GM18520 (cell line): Measurements from ENCODE around the gene CUEDC1.

Experiments used
- ATAC-seq: cut with Tn5 transposase; IDR thresholded peaks from one replicate; pipeline ENCODE4 v1.9.1; 2021; ENCODE audit not compliant: unreplicated experiment

Gene CUEDC1

DNA sequence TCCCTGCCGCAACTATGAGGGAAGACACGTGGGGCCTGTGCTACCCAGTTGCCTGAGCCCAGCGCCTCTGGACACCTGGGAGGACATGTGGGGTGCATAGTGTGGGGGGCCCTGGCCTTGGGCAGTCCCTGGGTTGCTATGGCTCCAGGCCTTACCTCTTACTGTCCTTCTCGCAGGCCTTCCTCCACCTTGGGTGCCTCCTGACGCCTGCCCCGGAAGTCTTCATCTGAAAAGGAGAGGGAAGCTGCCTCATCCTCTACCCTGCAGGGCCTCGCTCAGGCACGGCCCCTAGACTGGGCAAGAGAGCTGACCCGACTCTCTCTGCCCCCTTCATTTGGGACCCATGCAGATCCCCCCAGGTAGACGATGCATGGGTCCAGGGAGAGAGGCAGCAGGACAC lies 88.9 kb downstream of the CUEDC1 start:
- no peak for ATAC-seq

DNA sequence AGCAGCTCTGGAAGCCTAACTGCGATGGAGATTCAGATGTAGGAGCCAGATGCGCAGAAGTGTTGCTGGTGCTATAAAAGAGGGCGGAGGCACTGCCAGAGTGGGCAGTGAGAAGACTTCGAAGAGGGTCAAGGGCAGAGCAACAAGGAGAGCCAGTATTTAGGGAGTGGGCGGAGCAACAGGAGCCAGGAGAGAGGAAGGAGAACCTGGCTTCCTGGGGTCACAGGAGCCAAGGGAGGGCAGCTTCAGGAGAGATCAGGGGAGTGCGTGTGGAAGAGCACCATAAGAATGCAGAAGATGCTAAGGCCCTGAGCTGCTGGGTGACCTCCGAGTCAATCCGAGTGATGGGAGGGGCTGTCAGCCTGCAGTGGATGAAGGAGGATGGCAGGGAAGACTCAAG lies 90.9 kb downstream of the CUEDC1 start:
- ATAC-seq = no peak

- ATAC-seq = no peak
These were observed 92.2 kb downstream of the CUEDC1 start for GRCh38 chr17:57862694-57863667.

DNA sequence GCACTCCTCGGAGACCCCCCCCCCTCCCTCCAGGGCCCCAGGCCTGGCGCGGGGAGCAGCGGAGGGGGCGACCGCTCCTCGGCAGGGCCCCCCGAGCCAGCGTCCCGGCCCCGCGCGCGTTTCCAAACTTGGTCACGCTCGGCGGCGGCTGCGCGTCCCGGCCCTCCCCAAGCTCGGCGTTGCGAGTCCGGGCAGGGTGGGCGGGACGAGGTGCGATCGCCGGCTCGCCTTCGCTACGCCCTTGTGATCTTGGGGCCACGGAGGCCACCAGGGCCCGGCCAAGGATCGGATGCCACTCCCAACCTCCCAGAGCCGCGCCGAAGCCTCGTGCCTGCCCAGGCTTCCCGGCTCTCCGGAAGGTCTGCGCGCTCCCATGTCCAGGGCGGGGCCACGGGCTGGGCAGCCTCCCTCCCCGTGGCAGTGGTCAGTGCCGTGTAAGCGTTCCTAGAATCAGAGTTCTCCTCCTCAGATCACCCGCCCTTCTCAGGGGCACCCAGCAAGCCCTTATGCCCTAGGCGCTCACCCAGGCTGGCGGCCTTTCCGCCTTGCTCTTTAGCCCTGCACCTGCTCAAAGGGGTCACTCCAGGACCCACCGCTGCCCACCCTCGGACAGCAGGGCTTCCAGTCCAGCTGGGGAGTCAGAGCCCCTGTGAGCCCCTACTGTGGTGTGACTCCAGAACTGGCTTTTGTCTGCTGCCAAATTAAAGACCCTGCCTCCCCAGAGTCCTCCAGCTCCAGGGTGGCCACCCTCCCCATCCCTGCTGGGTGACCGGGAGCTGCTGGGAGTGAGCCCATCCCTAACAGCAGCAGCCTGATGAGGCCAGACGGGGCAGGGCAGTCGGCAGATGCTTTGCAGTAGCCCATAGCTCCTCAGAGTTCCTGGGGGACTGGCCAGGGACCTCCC lies 93.2 kb downstream of the CUEDC1 start:
- no peak for ATAC-seq

DNA sequence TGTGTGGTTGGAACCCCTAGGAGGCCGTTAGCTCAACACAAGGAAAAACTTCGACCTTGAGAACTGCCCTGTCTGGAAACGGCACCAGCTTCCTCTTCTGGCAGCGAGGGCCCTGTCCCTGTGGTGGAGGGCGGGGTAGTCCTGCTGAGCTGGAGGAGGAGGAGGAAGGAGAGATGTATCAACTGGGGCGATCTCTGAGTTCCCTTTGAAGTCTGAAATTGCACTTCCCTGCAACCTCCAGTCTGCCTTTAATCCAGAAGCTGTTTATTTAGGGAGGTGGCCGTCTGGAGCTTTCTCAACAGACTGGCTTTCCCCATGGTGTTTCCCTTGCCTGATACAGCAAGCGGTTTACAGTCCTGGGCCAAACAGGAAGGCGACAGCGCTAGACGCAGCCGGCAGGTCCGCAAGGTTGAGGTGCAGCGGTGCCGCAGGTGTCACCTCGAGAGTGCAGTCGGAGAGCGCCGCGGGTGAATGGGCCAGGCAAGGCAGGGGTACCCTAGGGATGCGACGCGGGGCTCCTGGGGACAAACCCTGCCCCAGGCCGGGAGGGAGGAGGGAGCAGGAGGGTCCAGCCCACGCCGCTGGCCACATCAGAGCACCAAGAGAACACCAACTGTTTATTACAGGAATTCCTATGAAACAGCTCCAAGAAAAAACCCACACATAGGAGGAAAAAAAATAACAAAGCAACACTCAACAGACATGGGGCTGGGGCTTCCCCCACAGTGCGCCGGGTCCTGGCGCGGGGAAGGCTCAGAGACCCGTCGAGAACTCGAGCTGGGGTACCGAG lies 94.0 kb downstream of the CUEDC1 start:
- ATAC-seq = no peak

- no peak for ATAC-seq
These were observed 94.7 kb downstream of the CUEDC1 start for GRCh38 chr17:57860414-57860999.

GRCh38 chr17:57859601-57860413 lies 95.4 kb downstream of the CUEDC1 start:
- no peak for ATAC-seq

DNA sequence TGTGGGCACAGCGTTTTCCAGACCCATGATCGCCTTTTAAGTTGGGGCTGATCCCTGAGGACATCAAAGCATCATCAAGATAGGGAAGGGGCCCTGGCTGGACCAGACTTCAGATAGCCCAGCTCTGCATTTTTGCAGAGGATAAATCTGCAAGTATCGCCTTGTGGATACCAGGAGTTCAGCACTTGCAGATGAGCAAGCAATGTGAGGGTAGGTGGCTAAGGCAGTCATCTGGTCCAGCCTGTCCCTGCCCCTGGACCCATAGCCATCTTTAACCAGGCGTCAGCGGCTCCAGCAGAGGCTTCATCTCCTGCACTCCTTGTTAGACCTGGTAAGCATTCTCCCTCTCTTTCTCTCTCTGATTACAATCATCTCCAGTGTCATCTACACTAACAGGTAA lies 96.4 kb downstream of the CUEDC1 start:
- no peak for ATAC-seq

- no peak for ATAC-seq
These were observed 98.2 kb downstream of the CUEDC1 start for GRCh38 chr17:57856792-57857620.

DNA sequence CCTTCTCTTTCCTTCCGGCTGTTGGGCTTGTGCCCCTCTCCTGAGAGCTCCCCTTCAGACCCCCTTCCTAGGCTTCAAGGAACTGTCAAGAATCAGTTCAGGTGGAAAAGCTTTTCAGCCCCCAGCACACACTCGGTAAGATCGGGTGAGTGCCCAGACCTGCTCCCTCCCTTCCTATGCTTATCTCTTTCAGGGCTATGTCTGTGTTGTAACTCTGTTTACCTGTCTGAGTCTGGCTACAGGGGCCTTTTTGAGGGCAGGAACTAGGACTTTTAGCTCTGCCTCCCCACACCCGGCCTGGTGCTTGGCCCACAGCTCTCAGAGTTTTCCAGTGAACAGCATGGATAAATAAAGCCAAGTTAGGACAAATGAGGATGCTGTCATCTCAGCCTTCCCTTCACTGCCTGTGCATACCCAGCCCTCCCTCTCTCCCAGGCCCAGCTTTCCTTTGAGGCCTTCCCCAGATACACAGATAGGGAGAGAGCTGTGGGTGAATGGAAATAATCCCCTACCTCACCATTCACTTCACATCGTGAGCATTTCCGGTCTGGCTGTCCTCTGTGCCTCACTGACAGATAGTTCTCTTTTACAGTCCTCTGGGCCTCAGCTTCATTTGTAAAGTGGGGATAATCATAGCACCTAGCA lies 99.7 kb downstream of the CUEDC1 start:
- no peak for ATAC-seq

GRCh38 chr17:57853695-57854094 lies 101.5 kb downstream of the CUEDC1 start:
- no peak for ATAC-seq

GRCh38 chr17:57852955-57853328 lies 102.3 kb downstream of the CUEDC1 start:
- no peak for ATAC-seq

- ATAC-seq = no peak
These were observed 102.9 kb downstream of the CUEDC1 start for GRCh38 chr17:57852092-57852954.

DNA sequence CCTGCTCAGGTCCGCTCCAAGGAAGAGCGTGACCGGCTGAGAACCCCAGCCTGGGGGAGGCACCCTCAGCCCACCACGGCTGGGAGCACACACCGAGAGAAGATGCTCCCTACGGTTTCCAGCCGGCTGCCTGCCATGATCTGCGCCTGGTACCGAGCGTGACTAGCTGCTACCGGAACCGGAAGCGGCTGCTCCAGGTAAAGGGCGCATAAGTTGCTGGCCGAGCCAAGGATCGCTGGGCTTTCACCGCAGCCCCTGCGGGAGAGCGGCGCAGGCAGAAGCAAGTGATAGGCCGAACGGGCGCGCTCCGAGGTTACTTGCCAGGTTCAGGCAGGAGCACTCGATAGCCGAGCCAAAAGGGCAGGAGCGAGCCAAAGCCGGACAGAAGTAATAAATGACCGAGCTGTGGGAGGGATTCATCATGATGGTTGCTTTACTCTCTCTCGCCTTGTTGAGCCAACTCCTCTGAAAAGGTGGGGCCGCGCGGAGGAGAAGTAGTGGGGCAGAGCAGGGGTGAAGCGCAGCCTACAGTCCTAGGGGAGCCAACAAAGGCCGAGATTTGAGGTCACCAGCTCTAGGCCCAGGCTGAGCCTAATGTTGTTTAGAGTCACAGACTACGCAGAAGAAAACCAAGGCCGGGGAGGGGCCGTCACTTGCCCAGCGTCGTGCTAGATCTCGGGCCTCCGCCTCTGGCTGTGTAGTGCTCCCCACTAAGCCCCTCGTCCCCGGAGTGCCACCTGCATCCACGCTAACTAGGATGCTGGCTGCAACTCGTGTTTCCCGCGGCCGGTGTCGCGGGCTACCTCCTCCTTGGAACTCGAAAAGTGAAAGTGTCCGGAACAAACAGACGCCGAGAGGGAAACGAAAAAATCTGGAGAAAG lies 105.1 kb downstream of the CUEDC1 start, which contains the start of gene MRPS23:
MRPS23 (minus strand) TSS at position 171 of the 881 bp plus-strand sequence; CDS start at position 137, 34 bp downstream.
- ATAC-seq = peak; percentile 93

DNA sequence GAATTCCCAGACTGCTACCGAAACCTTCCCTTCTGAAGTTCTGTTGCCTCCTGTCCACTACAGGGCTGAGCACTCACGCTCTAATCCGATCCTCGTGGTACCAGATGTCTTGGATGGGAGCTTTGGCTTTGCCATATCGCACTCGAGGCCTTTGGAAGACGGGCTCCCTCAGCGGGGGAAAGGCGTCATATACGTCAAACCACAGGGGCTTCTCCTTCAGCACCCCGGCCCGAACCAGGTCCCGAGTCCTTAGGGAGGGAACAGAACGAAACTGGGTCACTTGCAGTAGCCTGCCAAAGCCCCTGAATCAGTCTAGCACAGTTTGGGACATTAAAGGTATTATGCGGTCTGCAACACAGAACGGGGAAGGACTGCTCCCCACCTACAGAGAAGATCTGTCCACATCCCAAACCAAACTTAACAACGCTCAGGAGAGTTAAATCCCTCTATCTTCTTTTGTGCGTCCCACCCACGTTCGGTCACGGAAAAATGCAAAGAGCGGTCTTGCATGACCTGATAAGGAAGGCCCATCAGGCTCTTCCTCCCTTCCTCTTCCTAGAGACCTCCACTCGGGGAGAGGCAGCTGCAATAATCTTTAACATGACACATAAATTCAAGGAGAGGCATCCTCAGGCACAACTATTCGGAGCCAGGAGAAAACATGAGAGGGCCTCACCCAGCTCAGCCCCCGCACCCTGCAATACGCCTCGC lies 105.9 kb downstream of the CUEDC1 start:
- ATAC-seq = no peak
